Smooth muscle cell of the umbilical artery (primary cell): Measurements from ENCODE around the gene RNF217. TPM values are rescaled to one million over a fixed set of nuclear protein-coding genes. Genes with fewer than 3 reads are reported as not detected.

ENCODE experiments used
- total RNA-seq: library from RNA; depleted of rRNA; stranded (reverse); fragments of >200 nt; gene quantifications from 2 replicates; pipeline ENCODE4 v1.2.3, GENCODE V29; 2014

Gene RNF217, protein sequence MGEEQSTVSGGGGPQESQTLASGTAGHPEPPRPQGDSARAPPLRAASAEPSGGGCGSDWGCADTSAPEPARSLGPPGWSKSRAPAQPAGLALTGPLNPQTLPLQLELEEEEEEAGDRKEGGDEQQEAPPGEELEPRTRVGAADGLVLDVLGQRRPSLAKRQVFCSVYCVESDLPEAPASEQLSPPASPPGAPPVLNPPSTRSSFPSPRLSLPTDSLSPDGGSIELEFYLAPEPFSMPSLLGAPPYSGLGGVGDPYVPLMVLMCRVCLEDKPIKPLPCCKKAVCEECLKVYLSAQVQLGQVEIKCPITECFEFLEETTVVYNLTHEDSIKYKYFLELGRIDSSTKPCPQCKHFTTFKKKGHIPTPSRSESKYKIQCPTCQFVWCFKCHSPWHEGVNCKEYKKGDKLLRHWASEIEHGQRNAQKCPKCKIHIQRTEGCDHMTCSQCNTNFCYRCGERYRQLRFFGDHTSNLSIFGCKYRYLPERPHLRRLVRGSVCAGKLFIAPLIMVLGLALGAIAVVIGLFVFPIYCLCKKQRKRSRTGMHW
- total RNA-seq: 23.8 and 29.7 TPM in 2 replicates

GRCh38 chr6:124961777-124962638, at the start of gene RNF217:
TSS of gene RNF217 (plus strand) at chr6:124962437. CDS start at chr6:124962545, 108 bp downstream.

Other genes with a start within 250 kb of the RNF217 start
- gene TPD52L1, start 191.3 kb downstream of the RNF217 start, total RNA-seq: 30.3 and 64.7 TPM in 2 replicates